Measurements from ENCODE around the gene TTYH1. TPM values are rescaled to one million over a fixed set of nuclear protein-coding genes. Genes with fewer than 3 reads are reported as not detected.

TTYH1 gene
- total RNA-seq, 2 donors from 2014 or later = not detected

GRCh38 chr19:54400913-54401312 lies 14.4 kb upstream of the TTYH1 start:
- no peaks in the 10 kb centered on the region for H3K9me3 ChIP-seq
- DNase-seq (ENCODE audit: low spot score) (no peak), ATAC-seq (ENCODE audit: insufficient number of reproducible peaks, low FRiP score, low read depth) (no peak)
- no peaks in the 10 kb centered on the region for H3K27me3 ChIP-seq (replicated peaks; ENCODE audit: insufficient read depth)
- H3K4me1 ChIP-seq (ENCODE audit: control insufficient read depth in 1 of 2, low read depth in 2 of 2) = no peaks in the 10 kb centered on the region
- no peak for TF ChIP-seq CTCF (IDR thresholded peaks at IDR 0.05)
- no peak overlapping the region for H3K4me3 ChIP-seq
- no peak overlapping the region for H3K27ac ChIP-seq
- no peaks in the 10 kb centered on the region for H3K36me3 ChIP-seq

DNA sequence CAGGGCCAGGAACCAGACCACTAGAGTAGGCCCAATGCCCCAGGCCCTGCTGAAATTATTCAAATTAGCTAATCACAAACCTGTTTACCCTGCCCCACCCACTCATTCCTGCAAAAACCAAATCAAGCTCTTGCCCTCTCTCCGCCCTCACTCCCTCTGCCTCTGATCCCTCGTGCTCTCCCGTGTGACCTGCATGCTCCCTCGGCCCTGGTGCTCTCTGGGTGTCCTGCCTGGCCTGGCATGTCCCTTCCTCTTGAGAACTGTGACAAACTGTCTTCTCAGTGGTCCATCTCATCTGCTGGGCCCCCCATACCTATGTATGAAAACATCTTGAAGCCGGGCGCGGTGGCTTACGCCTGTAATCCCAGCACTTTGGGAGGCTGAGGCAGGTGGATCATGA lies 12.2 kb upstream of the TTYH1 start:
- H3K27ac ChIP-seq = no peak overlapping the region
- TF ChIP-seq CTCF (IDR thresholded peaks at IDR 0.05) = no peak
- no peak for ATAC-seq (ENCODE audit: insufficient number of reproducible peaks, low FRiP score, low read depth)
- no peaks in the 10 kb centered on the region for H3K4me1 ChIP-seq (ENCODE audit: control insufficient read depth in 1 of 2, low read depth in 2 of 2)
- no peaks in the 10 kb centered on the region for H3K27me3 ChIP-seq (replicated peaks; ENCODE audit: insufficient read depth)
- H3K36me3 ChIP-seq = no peaks in the 10 kb centered on the region
- H3K4me3 ChIP-seq = no peak overlapping the region
- no peak for DNase-seq (ENCODE audit: low spot score)
- H3K9me3 ChIP-seq = no peaks in the 10 kb centered on the region

DNA sequence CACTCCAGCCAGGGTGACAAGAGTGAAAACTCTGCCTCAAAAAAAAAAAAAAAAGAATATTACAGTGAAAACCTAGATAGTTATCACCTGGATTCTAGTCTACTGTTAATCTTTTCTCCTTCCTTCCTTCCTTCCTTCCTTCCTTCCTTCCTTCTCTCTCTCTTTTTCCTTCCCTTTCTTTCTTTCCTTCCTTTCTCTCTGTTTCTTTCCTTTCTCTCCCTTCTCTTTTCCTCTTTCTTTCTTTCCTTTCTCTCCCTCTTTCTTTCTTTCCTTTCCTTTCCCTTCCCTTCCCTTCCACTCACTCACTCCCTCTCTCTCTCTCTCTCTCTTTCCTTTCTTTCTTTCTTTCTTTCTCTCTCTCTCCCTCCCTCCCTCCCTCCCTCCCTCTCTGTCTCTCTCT lies 9.6 kb upstream of the TTYH1 start:
- Histone ChIP-seq H3K36me3 (no peaks in the 10 kb centered on the region), H3K4me1 (ENCODE audit: control insufficient read depth in 1 of 2, low read depth in 2 of 2) (no peaks in the 10 kb centered on the region), H3K9me3 (no peaks in the 10 kb centered on the region), H3K27ac (no peak overlapping the region), H3K4me3 (no peak overlapping the region), H3K27me3 (replicated peaks; ENCODE audit: insufficient read depth) (no peaks in the 10 kb centered on the region)
- TF ChIP-seq CTCF (IDR thresholded peaks at IDR 0.05) = no peak
- DNase-seq (ENCODE audit: low spot score) = no peak
- ATAC-seq (ENCODE audit: insufficient number of reproducible peaks, low FRiP score, low read depth) = no peak

- no peak for DNase-seq (ENCODE audit: low spot score)
- H3K36me3 ChIP-seq = no peaks in the 10 kb centered on the region
- ATAC-seq (ENCODE audit: insufficient number of reproducible peaks, low FRiP score, low read depth) = no peak
- TF ChIP-seq CTCF (IDR thresholded peaks at IDR 0.05) = no peak
- no peak overlapping the region for H3K4me3 ChIP-seq
- no peaks in the 10 kb centered on the region for H3K9me3 ChIP-seq
- H3K4me1 ChIP-seq (ENCODE audit: control insufficient read depth in 1 of 2, low read depth in 2 of 2) = no peaks in the 10 kb centered on the region
- H3K27me3 ChIP-seq (replicated peaks; ENCODE audit: insufficient read depth) = no peaks in the 10 kb centered on the region
- no peak overlapping the region for H3K27ac ChIP-seq
Observed at GRCh38 chr19:54407780-54408179, 7.5 kb upstream of the TTYH1 start.

DNA sequence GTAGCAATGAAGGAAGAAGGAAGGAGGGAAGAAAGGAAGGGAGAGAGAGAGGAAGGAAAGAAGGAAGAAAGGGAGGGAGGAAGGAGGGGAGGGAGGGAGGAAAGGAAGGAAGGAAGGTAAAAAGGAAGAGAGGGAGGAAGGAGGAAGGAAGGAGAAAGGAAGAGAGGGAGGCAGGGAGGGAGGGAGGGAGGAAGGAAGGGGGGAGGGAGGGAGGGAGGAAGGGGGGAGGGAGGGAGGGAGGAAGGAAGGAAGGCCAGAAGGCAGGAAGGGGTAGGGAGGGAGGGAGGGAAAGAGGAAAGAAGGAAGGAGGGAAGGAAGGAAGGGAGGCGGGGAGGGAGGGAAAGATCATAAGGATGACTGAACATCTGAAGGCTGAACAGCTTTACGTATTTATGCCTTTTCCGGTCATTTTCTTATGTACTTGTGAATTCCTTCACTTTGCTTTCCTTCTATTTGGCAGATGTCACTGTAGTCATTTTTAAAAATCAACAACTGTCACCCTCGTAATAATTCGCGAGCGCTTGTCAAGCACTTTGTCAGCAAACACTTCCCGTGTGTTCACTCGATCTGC lies 6.7 kb upstream of the TTYH1 start:
- Histone ChIP-seq H3K9me3 (no peaks in the 10 kb centered on the region), H3K27ac (no peak overlapping the region), H3K27me3 (replicated peaks; ENCODE audit: insufficient read depth) (no peaks in the 10 kb centered on the region), H3K4me3 (no peak overlapping the region), H3K36me3 (no peaks in the 10 kb centered on the region), H3K4me1 (ENCODE audit: control insufficient read depth in 1 of 2, low read depth in 2 of 2) (no peaks in the 10 kb centered on the region)
- no peak for TF ChIP-seq CTCF (IDR thresholded peaks at IDR 0.05)
- ATAC-seq (ENCODE audit: insufficient number of reproducible peaks, low FRiP score, low read depth) (no peak), DNase-seq (ENCODE audit: low spot score) (no peak)

Measured in thoracic aorta (tissue), 2 donors.